GM10266 (cell line): Measurements from ENCODE around the gene TMEM116.

Source experiments
- DNase-seq: peaks from one replicate; pipeline ENCODE4 v3.0.0; 2012; ENCODE audit errors: extremely low spot score
- TF ChIP-seq, protein P1 (sequence below): IDR thresholded peaks from 2 replicates; pipeline ENCODE4 v1.5.1; 2012; ENCODE audit warnings: mild to moderate bottlenecking, low read depth; ENCODE audit not compliant: control insufficient read depth, insufficient read depth; ENCODE audit errors: missing control alignments

Gene TMEM116

DNA sequence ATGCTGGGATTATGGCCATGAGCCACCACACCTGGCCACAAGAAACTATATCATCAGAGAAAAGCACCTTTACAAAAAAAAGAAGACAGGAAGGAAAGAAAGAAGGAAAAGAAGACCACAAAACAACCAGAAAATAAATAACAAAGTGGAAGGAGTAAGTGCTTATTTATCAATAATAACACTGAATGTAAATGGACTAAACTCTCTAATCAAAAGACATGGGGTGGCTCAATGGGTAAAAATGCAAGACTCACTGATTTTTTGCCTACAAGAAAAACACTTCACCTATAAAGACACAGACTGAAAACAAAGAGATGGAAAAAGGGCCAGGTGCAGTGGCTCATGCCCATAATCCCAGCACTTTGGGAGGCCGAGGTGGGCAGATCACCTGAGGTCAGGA, 105.2 kb downstream of the TMEM116 start:
- TF ChIP-seq, protein P1, sequence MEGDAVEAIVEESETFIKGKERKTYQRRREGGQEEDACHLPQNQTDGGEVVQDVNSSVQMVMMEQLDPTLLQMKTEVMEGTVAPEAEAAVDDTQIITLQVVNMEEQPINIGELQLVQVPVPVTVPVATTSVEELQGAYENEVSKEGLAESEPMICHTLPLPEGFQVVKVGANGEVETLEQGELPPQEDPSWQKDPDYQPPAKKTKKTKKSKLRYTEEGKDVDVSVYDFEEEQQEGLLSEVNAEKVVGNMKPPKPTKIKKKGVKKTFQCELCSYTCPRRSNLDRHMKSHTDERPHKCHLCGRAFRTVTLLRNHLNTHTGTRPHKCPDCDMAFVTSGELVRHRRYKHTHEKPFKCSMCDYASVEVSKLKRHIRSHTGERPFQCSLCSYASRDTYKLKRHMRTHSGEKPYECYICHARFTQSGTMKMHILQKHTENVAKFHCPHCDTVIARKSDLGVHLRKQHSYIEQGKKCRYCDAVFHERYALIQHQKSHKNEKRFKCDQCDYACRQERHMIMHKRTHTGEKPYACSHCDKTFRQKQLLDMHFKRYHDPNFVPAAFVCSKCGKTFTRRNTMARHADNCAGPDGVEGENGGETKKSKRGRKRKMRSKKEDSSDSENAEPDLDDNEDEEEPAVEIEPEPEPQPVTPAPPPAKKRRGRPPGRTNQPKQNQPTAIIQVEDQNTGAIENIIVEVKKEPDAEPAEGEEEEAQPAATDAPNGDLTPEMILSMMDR: no peak
- DNase-seq: no peak

DNA sequence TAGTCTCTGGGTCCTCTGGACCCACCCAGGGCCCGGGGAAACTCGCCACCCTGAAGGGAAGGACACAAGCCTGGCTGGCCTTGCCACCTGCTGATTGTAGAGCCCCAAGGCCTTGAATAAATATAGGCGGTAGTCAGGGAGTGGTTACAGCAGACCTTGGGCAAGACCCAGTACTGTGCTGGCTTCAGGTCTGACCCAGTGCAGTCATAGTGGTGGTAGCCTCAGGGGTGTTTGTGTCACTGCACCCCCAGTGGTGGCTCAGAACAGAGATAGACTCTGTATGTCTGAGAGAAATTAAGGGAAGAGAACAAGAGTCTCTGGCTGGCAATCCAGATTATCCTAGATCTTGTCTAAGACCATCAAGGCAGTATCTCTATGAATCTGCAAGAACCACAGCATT, 107.5 kb downstream of the TMEM116 start:
- DNase-seq: no peak
- TF ChIP-seq, protein P1: no peak

DNA sequence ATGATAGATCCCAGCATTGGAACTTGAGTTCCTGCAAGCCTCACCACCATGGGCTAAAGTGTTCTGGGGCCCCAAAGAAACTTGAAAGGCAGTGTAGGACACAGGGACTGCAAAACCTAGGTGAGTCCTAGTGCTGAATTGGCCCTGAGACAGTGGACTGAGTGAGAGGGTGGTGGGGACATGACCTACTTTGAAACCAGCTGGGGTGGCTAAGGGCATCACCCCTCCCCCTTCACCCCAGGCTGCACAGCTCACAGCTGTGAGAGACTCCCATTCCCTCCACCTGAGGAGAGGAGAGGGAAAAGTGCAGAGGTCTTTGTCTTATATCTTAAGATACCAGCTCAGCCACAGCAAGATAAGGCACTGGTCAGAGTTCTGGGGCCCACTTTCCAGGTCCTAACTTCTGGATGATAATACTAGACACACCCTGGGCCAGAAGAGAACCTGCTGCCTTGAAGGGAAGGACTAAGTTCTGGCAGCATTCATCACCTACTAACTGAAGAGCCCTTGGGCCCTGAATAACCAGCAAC, 108.5 kb downstream of the TMEM116 start:
- no peak for DNase-seq
- TF ChIP-seq, protein P1: no peak

GRCh38 chr12:111901182-111901581, 111.8 kb downstream of the TMEM116 start:
- no peak for DNase-seq
- TF ChIP-seq, protein P1: no peak

GRCh38 chr12:111894556-111894955, 118.4 kb downstream of the TMEM116 start:
- TF ChIP-seq, protein P1: no peak
- no peak for DNase-seq

DNA sequence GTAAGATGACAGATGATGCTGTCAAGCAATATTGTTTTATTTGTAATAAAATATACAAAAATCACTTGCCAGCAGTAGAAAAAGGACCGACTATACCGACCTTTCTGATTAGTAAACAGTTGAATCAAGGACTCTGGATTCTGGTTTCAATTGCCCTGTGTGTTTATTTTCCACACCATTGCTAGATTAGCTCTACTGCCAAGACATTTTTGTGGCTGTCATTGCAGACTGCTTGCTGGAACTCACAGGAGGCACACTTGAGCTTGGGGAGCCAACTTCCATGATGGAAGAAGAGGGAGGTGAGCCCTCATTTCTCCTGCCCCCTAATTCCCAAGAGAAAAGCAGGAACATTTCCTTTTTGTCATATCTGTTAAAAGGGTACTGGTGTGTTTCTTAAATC, 119.7 kb downstream of the TMEM116 start:
- TF ChIP-seq, protein P1: no peak
- no peak for DNase-seq

GRCh38 chr12:111887926-111888745, 124.8 kb downstream of the TMEM116 start:
- TF ChIP-seq, protein P1: no peak
- no peak for DNase-seq
